ENCODE data around the gene DGCR2.

DGCR2 gene

DNA sequence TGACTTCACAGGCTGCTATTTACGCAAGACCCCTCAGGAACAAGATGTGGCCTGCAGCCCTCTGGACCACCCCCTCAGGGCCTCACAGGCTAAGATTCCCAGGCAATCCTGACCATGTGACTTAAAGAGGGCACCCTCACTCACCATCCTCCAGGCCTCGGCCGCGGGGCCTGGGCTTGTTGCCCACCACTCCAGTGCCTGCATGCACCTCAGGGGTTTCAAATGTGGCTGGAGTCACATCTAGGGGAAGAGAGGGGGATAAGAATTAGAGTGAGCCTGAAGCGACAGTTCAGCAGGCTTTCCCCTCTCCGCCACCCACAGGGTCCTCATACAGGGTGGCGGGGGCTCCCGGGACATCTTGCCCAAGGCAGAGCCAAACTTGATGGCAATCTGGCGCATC, 20.2 kb upstream of the DGCR2 start:
- Histone ChIP-seq H4K20me1 (ENCODE audit: low read depth, low read length) (no peaks in the 10 kb centered on the region), H2AFZ (ENCODE audit: low read depth, low read length, severe bottlenecking) (no peak overlapping the region), H3K9me2 (replicated peaks; ENCODE audit: insufficient read depth, low read length) (no peaks in the 10 kb centered on the region), H3F3A (ENCODE audit: insufficient read depth) (no peaks in the 10 kb centered on the region), H3K27ac (ENCODE audit: low read depth, low read length) (no peak overlapping the region), H3K79me2 (ENCODE audit: insufficient read depth, low read length) (peaks cover 13% of the 10 kb centered on the region), H3K36me3 (ENCODE audit: low read length) (no peaks in the 10 kb centered on the region), H3K4me3 (ENCODE audit: insufficient read depth, low read length, poor library complexity, severe bottlenecking) (no peak overlapping the region), H3K27me3 (ENCODE audit: low read length) (no peaks in the 10 kb centered on the region), H3K4me2 (ENCODE audit: low read depth, low read length, poor library complexity, severe bottlenecking) (no peak overlapping the region), H3K9me3 (ENCODE audit: insufficient read depth, low read length) (no peaks in the 10 kb centered on the region), H3K9ac (ENCODE audit: low read length) (no peak overlapping the region)
- TF ChIP-seq EZH2phosphoT487 (conservative IDR thresholded peaks at IDR 0.05; ENCODE audit: low read length) (no peak), CTCF (IDR thresholded peaks at IDR 0.05; ENCODE audit: insufficient read depth, low read length, poor library complexity, severe bottlenecking) (no peak)

DNA sequence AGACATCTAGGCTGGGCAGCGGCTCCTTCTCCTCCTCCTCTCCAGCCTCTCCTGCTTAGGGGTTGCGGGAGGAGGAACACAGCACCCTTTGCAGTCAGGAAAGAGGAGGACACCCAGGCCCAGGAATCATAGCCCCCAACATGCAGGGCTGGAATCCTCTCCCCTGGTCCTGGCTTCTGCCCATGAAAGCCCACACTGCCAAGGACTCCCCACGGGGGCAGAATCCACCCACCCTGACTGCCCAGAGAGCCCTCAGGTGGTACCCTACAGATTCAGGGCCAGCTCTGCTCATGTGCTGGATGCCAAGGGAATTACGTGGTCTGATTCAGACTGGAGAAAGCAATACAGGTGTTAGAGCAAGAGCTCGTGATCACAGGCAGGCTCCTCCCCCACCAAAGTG, 17.8 kb upstream of the DGCR2 start:
- Histone ChIP-seq H2AFZ (ENCODE audit: low read depth, low read length, severe bottlenecking) (no peak overlapping the region), H3K9me3 (ENCODE audit: insufficient read depth, low read length) (no peaks in the 10 kb centered on the region), H3K9ac (ENCODE audit: low read length) (no peak overlapping the region), H3K36me3 (ENCODE audit: low read length) (no peaks in the 10 kb centered on the region), H3K4me3 (ENCODE audit: insufficient read depth, low read length, poor library complexity, severe bottlenecking) (no peak overlapping the region), H4K20me1 (ENCODE audit: low read depth, low read length) (no peaks in the 10 kb centered on the region), H3K27me3 (ENCODE audit: low read length) (no peaks in the 10 kb centered on the region), H3F3A (ENCODE audit: insufficient read depth) (no peaks in the 10 kb centered on the region), H3K4me2 (ENCODE audit: low read depth, low read length, poor library complexity, severe bottlenecking) (no peak overlapping the region), H3K9me2 (replicated peaks; ENCODE audit: insufficient read depth, low read length) (no peaks in the 10 kb centered on the region), H3K79me2 (ENCODE audit: insufficient read depth, low read length) (peaks cover 13% of the 10 kb centered on the region), H3K27ac (ENCODE audit: low read depth, low read length) (no peak overlapping the region)
- no peak for TF ChIP-seq CTCF (IDR thresholded peaks at IDR 0.05; ENCODE audit: insufficient read depth, low read length, poor library complexity, severe bottlenecking)
- no peak for TF ChIP-seq EZH2phosphoT487 (conservative IDR thresholded peaks at IDR 0.05; ENCODE audit: low read length)

GRCh38 chr22:19139001-19139356, 16.8 kb upstream of the DGCR2 start:
- H4K20me1 ChIP-seq (ENCODE audit: low read depth, low read length), result no peaks in the 10 kb centered on the region

More at GRCh38 chr22:19139001-19139356, 16.8 kb upstream of the DGCR2 start:
- Histone ChIP-seq H3K9ac (ENCODE audit: low read length) (no peak overlapping the region), H2AFZ (ENCODE audit: low read depth, low read length, severe bottlenecking) (no peak overlapping the region), H3K4me2 (ENCODE audit: low read depth, low read length, poor library complexity, severe bottlenecking) (no peak overlapping the region), H3K79me2 (ENCODE audit: insufficient read depth, low read length) (peaks cover 8% of the 10 kb centered on the region), H3K36me3 (ENCODE audit: low read length) (no peaks in the 10 kb centered on the region), H3K9me2 (replicated peaks; ENCODE audit: insufficient read depth, low read length) (no peaks in the 10 kb centered on the region), H3K4me3 (ENCODE audit: insufficient read depth, low read length, poor library complexity, severe bottlenecking) (no peak overlapping the region), H3F3A (ENCODE audit: insufficient read depth) (no peaks in the 10 kb centered on the region), H3K27ac (ENCODE audit: low read depth, low read length) (no peak overlapping the region), H3K27me3 (ENCODE audit: low read length) (no peaks in the 10 kb centered on the region), H3K9me3 (ENCODE audit: insufficient read depth, low read length) (no peaks in the 10 kb centered on the region)
- TF ChIP-seq CTCF (IDR thresholded peaks at IDR 0.05; ENCODE audit: insufficient read depth, low read length, poor library complexity, severe bottlenecking), result no peak
- TF ChIP-seq EZH2phosphoT487 (conservative IDR thresholded peaks at IDR 0.05; ENCODE audit: low read length), result no peak
